ENCODE measurements around the gene OAT. TPM values are rescaled to one million over a fixed set of nuclear protein-coding genes. Genes with fewer than 3 reads are reported as not detected.

OAT gene
- total and polyA plus RNA-seq, 4 donors: 105 to 235 (median 114) TPM

DNA sequence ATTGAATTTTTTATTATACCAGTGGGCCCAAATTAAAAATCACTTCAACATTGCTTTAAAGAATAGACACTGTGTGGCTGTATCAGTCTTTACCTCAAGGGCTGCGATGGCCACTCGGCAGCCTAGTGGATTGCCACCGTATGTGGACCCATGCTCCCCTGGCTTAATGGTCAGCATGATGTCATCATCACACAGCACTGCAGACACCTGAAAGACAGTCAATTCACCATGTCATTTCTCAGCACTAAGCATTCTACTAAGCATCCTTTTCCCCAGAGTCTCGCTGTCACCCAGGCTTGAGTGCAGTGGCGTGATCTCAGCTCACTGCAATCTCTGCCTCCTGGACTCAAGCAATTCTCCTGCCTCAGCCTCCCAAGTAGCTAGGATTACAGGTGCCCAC is 17.1 kb downstream of the OAT start:
- no peaks in the 10 kb centered on the region for H3K4me1 ChIP-seq (ENCODE audit: control insufficient read depth in 1 of 2, insufficient read depth in 2 of 2, low read length in 2 of 2)
- no peaks in the 10 kb centered on the region for H3K27me3 ChIP-seq (ENCODE audit: control insufficient read depth in 1 of 2, insufficient read depth in 2 of 2, low read length in 1 of 2)
- ATAC-seq (ENCODE audit: low FRiP score) (no peak), DNase-seq (peak in 1 of 2 donors; percentile 19)
- intact Hi-C loops (cut with DNase I): no loop called here
- H3K36me3 ChIP-seq (ENCODE audit: control insufficient read depth in 1 of 2, insufficient read depth in 2 of 2, low read length in 1 of 2): peaks cover 8 to 11% of the 10 kb centered on the region in 2 donors
- no peak overlapping the region for H3K27ac ChIP-seq (ENCODE audit: low read depth in 1 of 2, low read length in 2 of 2)
- no peak overlapping the region for H3K4me3 ChIP-seq (ENCODE audit: low read length in 2 of 2)
- 94 to 95% methylated on average over 5 of the region's 5 CpGs for WGBS, 2 donors
- H3K9me3 ChIP-seq (ENCODE audit: control insufficient read depth, low read length): no peaks in the 10 kb centered on the region

DNA sequence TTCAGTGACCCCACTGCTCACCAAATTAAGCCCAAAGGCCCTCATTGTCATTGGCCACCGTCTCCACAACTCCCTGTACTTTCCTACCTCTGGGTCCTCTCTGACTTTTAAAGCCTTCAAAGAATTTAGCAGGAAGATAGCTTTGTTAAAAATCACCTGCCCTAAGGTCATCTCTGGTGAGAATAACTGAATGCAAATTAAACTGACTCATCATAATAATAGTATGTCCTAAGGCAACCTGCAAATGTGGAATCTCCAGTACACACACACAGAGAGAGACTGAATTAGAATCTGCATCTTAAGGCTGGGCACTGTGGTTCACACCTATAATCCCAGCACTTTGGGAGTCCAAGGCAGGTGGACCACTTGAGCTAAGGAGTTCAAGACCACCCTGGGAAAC is 24.1 kb downstream of the OAT start:
- 83 to 95% methylated on average over 1 of the region's 1 CpG for WGBS, 2 donors
- no peak for ATAC-seq (ENCODE audit: low FRiP score)

DNA sequence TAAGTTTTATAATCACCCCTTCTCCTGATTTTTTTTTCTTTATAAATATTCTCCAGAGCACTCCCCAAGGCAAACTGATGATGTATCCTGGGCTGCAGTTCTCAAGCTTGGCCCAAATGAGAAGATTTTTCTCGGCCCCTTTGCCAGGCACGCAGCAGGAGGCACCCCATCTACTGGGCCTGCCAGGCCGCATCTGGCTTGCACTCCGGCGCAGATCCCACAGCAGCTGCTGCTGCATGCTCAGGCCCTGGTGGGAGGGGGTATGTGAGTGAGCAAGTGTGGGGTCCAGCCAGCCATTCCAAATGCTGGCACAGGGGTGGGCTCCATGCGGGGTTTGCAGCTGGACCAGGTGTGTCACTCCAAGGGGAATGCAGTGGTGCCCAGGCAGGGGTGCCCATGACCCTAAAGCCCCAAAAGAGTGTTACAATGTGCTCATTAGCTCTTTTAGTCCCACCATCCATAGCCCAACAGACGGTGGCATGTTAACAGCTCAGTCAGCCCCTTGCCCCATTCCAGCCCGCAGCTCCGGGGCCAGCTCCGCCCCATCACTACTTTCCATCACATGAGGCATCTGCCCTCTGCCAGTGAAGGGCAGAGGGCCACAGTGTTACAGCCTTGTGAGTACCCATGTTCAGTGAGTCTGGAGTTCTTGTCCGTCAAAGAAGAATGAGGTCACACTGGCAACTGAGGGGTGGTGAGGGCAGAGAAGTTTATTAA is 25.9 kb downstream of the OAT start:
- intact Hi-C loops (cut with DNase I): loop anchor here in 1 of 2 donors (5.0 kb wide), 1 partner anchor 810 kb away; no protein-coding TSS in a partner anchor
- peak in 1 of 2 donors; percentile 47 for DNase-seq
- Histone ChIP-seq H3K36me3 (ENCODE audit: control insufficient read depth in 1 of 2, insufficient read depth in 2 of 2, low read length in 1 of 2) (no peaks in the 10 kb centered on the region), H3K27ac (ENCODE audit: low read depth in 1 of 2, low read length in 2 of 2) (no peak overlapping the region), H3K27me3 (ENCODE audit: control insufficient read depth in 1 of 2, insufficient read depth in 2 of 2, low read length in 1 of 2) (no peaks in the 10 kb centered on the region), H3K4me3 (ENCODE audit: low read length in 2 of 2) (no peak overlapping the region), H3K9me3 (ENCODE audit: control insufficient read depth, low read length) (no peaks in the 10 kb centered on the region), H3K4me1 (ENCODE audit: control insufficient read depth in 1 of 2, insufficient read depth in 2 of 2, low read length in 2 of 2) (no peaks in the 10 kb centered on the region)
- no peak for ATAC-seq (ENCODE audit: low FRiP score)
- 85 to 86% methylated on average over 11 of the region's 11 CpGs for WGBS, 2 donors

More for the DNA sequence above, 24.1 kb downstream of the OAT start:
- no peaks in the 10 kb centered on the region for H3K9me3 ChIP-seq (ENCODE audit: control insufficient read depth, low read length)
- no peak overlapping the region for H3K27ac ChIP-seq (ENCODE audit: low read depth in 1 of 2, low read length in 2 of 2)
- intact Hi-C loops (cut with DNase I): loop anchor here in 1 of 2 donors (5.0 kb wide), 1 partner anchor 812 kb away; no protein-coding TSS in a partner anchor
- H3K27me3 ChIP-seq (ENCODE audit: control insufficient read depth in 1 of 2, insufficient read depth in 2 of 2, low read length in 1 of 2): no peaks in the 10 kb centered on the region
- DNase-seq: no peak
- no peaks in the 10 kb centered on the region for H3K36me3 ChIP-seq (ENCODE audit: control insufficient read depth in 1 of 2, insufficient read depth in 2 of 2, low read length in 1 of 2)
- H3K4me1 ChIP-seq (ENCODE audit: control insufficient read depth in 1 of 2, insufficient read depth in 2 of 2, low read length in 2 of 2): no peaks in the 10 kb centered on the region
- no peak overlapping the region for H3K4me3 ChIP-seq (ENCODE audit: low read length in 2 of 2)

DNA sequence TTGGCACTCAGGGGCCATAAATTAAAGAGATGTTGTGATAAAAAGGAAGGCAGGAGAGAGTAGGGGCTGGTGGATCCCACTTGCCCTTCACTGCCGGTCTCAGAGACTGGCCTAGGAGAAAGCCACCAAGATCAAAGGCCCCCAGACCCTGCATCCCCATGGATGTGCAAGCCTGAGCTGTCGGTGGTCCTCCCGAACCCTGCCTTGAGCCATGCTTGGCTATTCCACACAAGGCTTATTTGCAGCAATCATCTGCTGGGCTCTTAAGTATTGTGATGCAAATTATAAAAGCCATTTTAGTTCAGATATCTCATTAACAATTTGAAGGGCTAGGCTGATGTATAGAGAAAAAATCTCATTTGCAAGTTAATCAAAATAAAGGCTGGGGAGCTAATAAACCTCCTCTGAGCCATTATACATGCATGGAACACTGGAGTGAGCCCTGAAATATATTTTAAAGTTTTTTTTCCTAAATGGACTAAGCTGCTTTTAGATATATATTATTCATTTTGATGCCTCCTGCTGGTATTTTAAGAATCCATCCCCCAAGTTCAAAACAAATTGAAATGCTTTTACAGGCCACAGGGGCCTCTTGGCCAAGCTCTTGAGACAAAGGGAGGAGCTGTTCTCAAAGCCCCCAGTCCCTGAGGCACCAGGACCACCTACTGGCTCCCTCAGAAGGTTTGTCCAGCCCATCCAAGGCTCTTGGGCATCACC is 28.1 kb downstream of the OAT start:
- intact Hi-C loops (cut with DNase I): loop anchor here in 1 of 2 donors (5.0 kb wide), 1 partner anchor 808 kb away; no protein-coding TSS in a partner anchor
- peak in 1 of 2 donors; percentile 40 for DNase-seq

DNA sequence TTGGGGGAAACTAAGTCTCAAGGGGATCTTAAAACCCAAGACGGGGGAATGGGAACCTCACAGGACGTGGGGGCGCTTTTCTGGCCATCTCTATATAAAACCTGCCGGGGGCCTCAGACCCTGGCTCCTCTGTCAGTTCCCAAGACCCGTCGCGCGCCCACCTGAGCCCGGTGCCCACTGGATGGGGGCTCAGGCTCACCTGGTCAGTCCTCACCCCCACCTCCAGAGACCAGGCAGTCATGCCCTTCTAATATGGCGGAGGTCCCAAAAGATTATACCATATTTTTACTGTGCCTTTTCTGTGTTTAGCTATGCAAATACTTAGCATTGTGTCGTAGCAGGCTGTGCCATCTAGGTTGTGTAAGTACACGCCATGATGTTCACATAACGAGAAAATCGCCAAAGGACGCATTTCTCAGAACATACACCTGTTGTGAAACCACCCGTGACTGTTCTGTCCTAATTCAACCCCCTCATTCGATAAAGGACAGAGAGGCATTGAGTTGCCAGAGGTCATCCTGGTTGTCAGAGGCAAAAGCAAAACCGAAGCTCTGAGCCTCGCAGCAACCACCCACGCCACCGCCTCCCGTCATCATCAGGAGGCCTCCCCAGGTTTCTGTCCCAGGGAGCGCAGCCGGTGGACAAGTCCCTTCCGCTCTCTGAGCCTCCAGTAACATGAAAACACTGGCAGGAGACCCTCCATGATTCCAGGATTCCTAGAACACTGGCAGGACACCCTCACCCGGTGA is 28.9 kb downstream of the OAT start:
- Histone ChIP-seq H3K4me3 (ENCODE audit: low read length in 2 of 2) (no peak overlapping the region), H3K27me3 (ENCODE audit: control insufficient read depth in 1 of 2, insufficient read depth in 2 of 2, low read length in 1 of 2) (no peaks in the 10 kb centered on the region), H3K9me3 (ENCODE audit: control insufficient read depth, low read length) (no peaks in the 10 kb centered on the region), H3K36me3 (ENCODE audit: control insufficient read depth in 1 of 2, insufficient read depth in 2 of 2, low read length in 1 of 2) (no peaks in the 10 kb centered on the region), H3K4me1 (ENCODE audit: control insufficient read depth in 1 of 2, insufficient read depth in 2 of 2, low read length in 2 of 2) (no peaks in the 10 kb centered on the region), H3K27ac (ENCODE audit: low read depth in 1 of 2, low read length in 2 of 2) (no peak overlapping the region)
- DNase-seq: peak in 1 of 2 donors; percentile 75
- ATAC-seq (ENCODE audit: low FRiP score): no peak
- 73 to 74% methylated on average over 26 of the region's 26 CpGs for WGBS, 2 donors
- intact Hi-C loops (cut with DNase I): loop anchor here (1.0 to 10.0 kb wide), 9 partner anchors 122 to 807 kb away; partner anchors contain the start of gene CHST15 (in 1 of the 2)

More for the DNA sequence above, 28.1 kb downstream of the OAT start:
- H3K36me3 ChIP-seq (ENCODE audit: control insufficient read depth in 1 of 2, insufficient read depth in 2 of 2, low read length in 1 of 2): no peaks in the 10 kb centered on the region
- no peaks in the 10 kb centered on the region for H3K27me3 ChIP-seq (ENCODE audit: control insufficient read depth in 1 of 2, insufficient read depth in 2 of 2, low read length in 1 of 2)
- WGBS, 2 donors: 89 to 93% methylated on average over 3 of the region's 3 CpGs
- no peak overlapping the region for H3K4me3 ChIP-seq (ENCODE audit: low read length in 2 of 2)
- H3K4me1 ChIP-seq (ENCODE audit: control insufficient read depth in 1 of 2, insufficient read depth in 2 of 2, low read length in 2 of 2): no peaks in the 10 kb centered on the region
- ATAC-seq (ENCODE audit: low FRiP score): no peak
- no peak overlapping the region for H3K27ac ChIP-seq (ENCODE audit: low read depth in 1 of 2, low read length in 2 of 2)
- H3K9me3 ChIP-seq (ENCODE audit: control insufficient read depth, low read length): no peaks in the 10 kb centered on the region

DNA sequence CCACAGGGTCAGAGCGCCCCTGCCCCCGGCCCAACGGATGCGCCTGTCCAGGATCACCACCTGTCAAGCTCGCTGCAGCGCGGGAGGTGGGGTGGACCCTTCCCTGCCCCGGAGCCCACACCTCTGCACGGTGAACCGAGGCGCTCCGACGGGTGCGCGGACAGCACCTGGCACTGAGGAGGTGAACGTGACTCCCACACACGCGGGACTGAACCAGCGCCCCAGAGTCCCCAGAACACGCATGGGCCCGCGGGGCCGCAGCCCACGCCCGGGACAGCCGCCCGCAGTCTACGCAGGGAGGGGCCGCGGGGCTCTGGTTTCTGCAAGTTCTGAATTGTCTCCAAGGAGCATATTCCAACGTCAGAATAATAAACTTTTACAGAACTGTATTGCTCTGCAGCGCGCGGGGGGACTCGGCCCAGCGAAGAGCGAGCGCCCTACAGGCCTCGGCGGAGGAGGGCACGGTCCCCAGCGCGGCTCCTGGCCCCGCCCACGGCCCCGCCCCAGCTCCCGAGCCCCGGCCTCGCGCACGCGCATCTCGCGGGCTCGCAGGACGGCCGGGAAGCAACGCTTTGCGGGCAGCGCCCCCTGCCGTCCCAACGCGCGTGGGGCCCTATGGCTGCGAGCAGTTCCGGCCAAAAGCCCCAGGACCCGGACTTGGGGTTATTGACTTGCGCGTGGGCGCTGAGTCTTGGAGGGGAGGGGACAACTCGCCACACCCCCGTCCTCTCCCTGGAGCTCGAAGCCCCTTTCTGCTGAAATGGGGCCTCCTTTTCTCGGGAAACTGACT is 29.7 kb downstream of the OAT start:
- DNase-seq (peak; percentile 92 to 98), ATAC-seq (ENCODE audit: low FRiP score) (peak; percentile 95)
- intact Hi-C loops (cut with DNase I): loop anchor here (1.0 to 10.0 kb wide), 8 partner anchors 122 to 804 kb away; partner anchors contain the start of gene CHST15 (in 1 of the 2)
- Histone ChIP-seq H3K4me1 (ENCODE audit: control insufficient read depth in 1 of 2, insufficient read depth in 2 of 2, low read length in 2 of 2) (peaks cover 0 to 3% of the 10 kb centered on the region in 2 donors), H3K36me3 (ENCODE audit: control insufficient read depth in 1 of 2, insufficient read depth in 2 of 2, low read length in 1 of 2) (no peaks in the 10 kb centered on the region), H3K9me3 (ENCODE audit: control insufficient read depth, low read length) (no peaks in the 10 kb centered on the region), H3K4me3 (ENCODE audit: low read length in 2 of 2) (no peak overlapping the region), H3K27ac (ENCODE audit: low read depth in 1 of 2, low read length in 2 of 2) (no peak overlapping the region), H3K27me3 (ENCODE audit: control insufficient read depth in 1 of 2, insufficient read depth in 2 of 2, low read length in 1 of 2) (no peaks in the 10 kb centered on the region)
- WGBS, 2 donors: 8 to 11% methylated on average over 60 to 74 of the region's 74 CpGs

DNA sequence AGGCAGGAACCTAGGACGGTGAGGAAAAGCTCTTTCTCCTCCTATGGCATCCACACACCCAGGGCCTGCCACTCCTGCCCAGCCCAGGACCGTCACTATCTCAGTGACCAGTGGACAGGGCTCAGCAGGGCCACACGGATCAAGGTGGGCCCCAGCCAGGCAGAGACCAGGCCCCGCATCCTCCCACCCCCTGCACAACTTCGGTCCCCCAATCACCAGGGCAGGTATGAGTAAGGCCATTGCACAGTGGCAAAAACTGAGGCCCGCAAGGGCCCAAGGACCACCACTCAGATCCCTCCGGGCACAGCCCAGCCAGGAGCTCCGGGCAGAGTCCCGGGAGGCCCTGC is 30.3 kb downstream of the OAT start:
- Histone ChIP-seq H3K4me1 (ENCODE audit: control insufficient read depth in 1 of 2, insufficient read depth in 2 of 2, low read length in 2 of 2) (peaks cover 0 to 3% of the 10 kb centered on the region in 2 donors), H3K27ac (ENCODE audit: low read depth in 1 of 2, low read length in 2 of 2) (no peak overlapping the region), H3K9me3 (ENCODE audit: control insufficient read depth, low read length) (no peaks in the 10 kb centered on the region), H3K4me3 (ENCODE audit: low read length in 2 of 2) (no peak overlapping the region), H3K36me3 (ENCODE audit: control insufficient read depth in 1 of 2, insufficient read depth in 2 of 2, low read length in 1 of 2) (no peaks in the 10 kb centered on the region), H3K27me3 (ENCODE audit: control insufficient read depth in 1 of 2, insufficient read depth in 2 of 2, low read length in 1 of 2) (no peaks in the 10 kb centered on the region)
- DNase-seq (no peak), ATAC-seq (ENCODE audit: low FRiP score) (peak; percentile 9)
- 89% methylated on average over 9 of the region's 9 CpGs for WGBS, 2 donors
- intact Hi-C loops (cut with DNase I): loop anchor here (5.0 to 10.0 kb wide), 5 partner anchors 121 to 804 kb away; partner anchors contain the start of gene CHST15 (in 1 of the 2)
